Heart right ventricle (tissue), 16 donors: ENCODE data around the gene CDC42EP3. TPM values are rescaled to one million over a fixed set of nuclear protein-coding genes. Genes with fewer than 3 reads are reported as not detected.

Source experiments
- ATAC-seq, 8 donors: fragments of 200-7000 bp; cut with Tn5 transposase; one replicate each; pipeline ENCODE4 v1.9.1; 2020; ENCODE audit warnings: mild to moderate bottlenecking in 8 of 8, moderate library complexity in 8 of 8, moderate number of reproducible peaks in 1 of 8
- DNase-seq, 2 donors: peaks; one replicate each; pipeline ENCODE4 v3.0.0-alpha.2; 2020
- H3K27ac ChIP-seq, 10 donors: fragments of 200-600 bp; sonication (generic) in 2 of 10; one replicate each; pipeline versions ENCODE4 v1.5.0 to v1.8.0; 2020 to 2022; ENCODE audit warnings: mild to moderate bottlenecking in 3 of 10
- H3K27me3 ChIP-seq, 7 donors: fragments of 200-600 bp; one replicate each; pipeline ENCODE4 v1.8.0; 2021 to 2022; ENCODE audit warnings: mild to moderate bottlenecking in 2 of 7
- H3K36me3 ChIP-seq, 9 donors: fragments of 200-600 bp; sonication (generic) in 1 of 9; one replicate each; pipeline versions ENCODE4 v1.5.0 to v1.8.0; 2020 to 2022; ENCODE audit warnings: mild to moderate bottlenecking in 2 of 9
- H3K4me1 ChIP-seq, 9 donors: fragments of 200-600 bp; sonication (generic) in 1 of 9; one replicate each; pipeline versions ENCODE4 v1.5.0 to v1.8.0; 2020 to 2022; ENCODE audit warnings: mild to moderate bottlenecking in 4 of 9
- H3K4me3 ChIP-seq, 10 donors: fragments of 200-600 bp; sonication (generic) in 2 of 10; one replicate each; pipeline versions ENCODE4 v1.5.0 to v1.8.0; 2020 to 2022; ENCODE audit warnings: mild to moderate bottlenecking in 7 of 10, moderate library complexity in 2 of 10
- H3K9me3 ChIP-seq, 11 donors: fragments of 200-600 bp in 10 of 11; sonication (generic) in 2 of 11; one replicate each; pipeline versions ENCODE4 v1.5.0 to v1.8.0; 2013 to 2022; ENCODE audit warnings: mild to moderate bottlenecking in 2 of 11, control low read depth in 1 of 11, moderate library complexity in 1 of 11
- WGBS, 2 donors: extraction: QIAGEN DNeasy Blood & Tissue Kit; methylation state at CpG; one replicate each; pipeline ENCODE4 v1.1.7; 2013; ENCODE audit warnings: inconsistent platforms in 1 of 2; 5-methylcytosine and 5-hydroxymethylcytosine counted together
- intact Hi-C, 10 donors: fragments of 100-400 bp; cut with DNase I; formaldehyde crosslinking; loops; one replicate each; pipeline versions ENCODE4 v1.11.1 to v1.14.2; 2022
- polyA plus RNA-seq, 2 donors: library from polyadenylated mRNA; stranded (reverse); fragments of 200-250 nt; gene quantifications; one replicate each; pipeline ENCODE4 v1.2.3, GENCODE V29; 2013
- total RNA-seq, 10 donors: library from RNA; stranded (reverse); fragmentation: NEBNext Ultra II Directional in 3 of 10; extraction: Animal tissue kit (Norgen Biotek cat#: 25700) in 3 of 10; gene quantifications; one replicate each; pipeline versions ENCODE4 v1.2.1 to v1.2.4, GENCODE V29; 2021 to 2023
- TF ChIP-seq, protein P1 (sequence below), 9 donors: fragments of 200-600 bp; sonication (generic) in 2 of 9; IDR thresholded peaks; one replicate each; pipeline versions ENCODE4 v1.5.0 to v1.8.0; 2021 to 2022; ENCODE audit warnings: antibody characterized with exemption in 9 of 9, mild to moderate bottlenecking in 5 of 9, moderate library complexity in 1 of 9
- donor health status: Arrhythmogenic right ventricular cardiomyopathy.
- donor health status: ischemic (EF 13 %, LVEDD 7.1; RV severe dilation, severe dysfunction).
- donor health status: healthy with polysubstance abuse.
- donor health status: DM: no; HTN: yes; CAD: no.
- donor health status: DM: no; HTN: no; CAD: no.
- donor health status: ischemic (EF 25% LVEDD 6.9; RV normal size, moderate dysfunction).
- donor health status: ischemic (EF 25% LVEDD 5.7; RV mildly dilated, moderate dysfunction).
- donor health status: healthy.
- donor health status: DM: yes; HTN: yes; CAD: no.
- donor health status: Ischemic cardiomyopathy.
- donor health status: ischemic (EF 35%, LVEDD 5.7; RV mildly dilated, moderate dysfunction).
- donor health status: nonischemic (EF 11% LVEDD 7.7; RV severe dilation, severe dysfunction).
- donor health status: DM: yes; HTN: yes; CAD: no.
- donor health status: PGD.
- donor health status: ischemic (EF 29% LVEDD 5.4; RV normal size, mild dysfunction).
- donor health status: nonischemic (EF 23%, LVEDD 6.1; RV moderate dilation, normal function).

Gene CDC42EP3
- total and polyA plus RNA-seq, 12 donors: 28.4 to 188 (median 120) TPM

- no peak for DNase-seq
- H3K27me3 ChIP-seq: no peaks in the 10 kb centered on the region
- intact Hi-C loops: loop anchor here in 1 of 10 donors (10.0 kb wide), 1 partner anchor 243 kb away; no protein-coding TSS in a partner anchor
- no peaks in the 10 kb centered on the region for H3K9me3 ChIP-seq
- H3K36me3 ChIP-seq: peaks cover 0 to 23% (median 0%) of the 10 kb centered on the region in 9 donors
- H3K4me1 ChIP-seq: peaks cover 36 to 100% (median 98%) of the 10 kb centered on the region in 9 donors
- 78 to 83% methylated on average over 4 of the region's 4 CpGs for WGBS, 2 donors
- H3K4me3 ChIP-seq: no peak overlapping the region
- H3K27ac ChIP-seq: peak overlapping the region; percentile 69 to 99 (median 88)
- ATAC-seq: no peak
- TF ChIP-seq, protein P1, sequence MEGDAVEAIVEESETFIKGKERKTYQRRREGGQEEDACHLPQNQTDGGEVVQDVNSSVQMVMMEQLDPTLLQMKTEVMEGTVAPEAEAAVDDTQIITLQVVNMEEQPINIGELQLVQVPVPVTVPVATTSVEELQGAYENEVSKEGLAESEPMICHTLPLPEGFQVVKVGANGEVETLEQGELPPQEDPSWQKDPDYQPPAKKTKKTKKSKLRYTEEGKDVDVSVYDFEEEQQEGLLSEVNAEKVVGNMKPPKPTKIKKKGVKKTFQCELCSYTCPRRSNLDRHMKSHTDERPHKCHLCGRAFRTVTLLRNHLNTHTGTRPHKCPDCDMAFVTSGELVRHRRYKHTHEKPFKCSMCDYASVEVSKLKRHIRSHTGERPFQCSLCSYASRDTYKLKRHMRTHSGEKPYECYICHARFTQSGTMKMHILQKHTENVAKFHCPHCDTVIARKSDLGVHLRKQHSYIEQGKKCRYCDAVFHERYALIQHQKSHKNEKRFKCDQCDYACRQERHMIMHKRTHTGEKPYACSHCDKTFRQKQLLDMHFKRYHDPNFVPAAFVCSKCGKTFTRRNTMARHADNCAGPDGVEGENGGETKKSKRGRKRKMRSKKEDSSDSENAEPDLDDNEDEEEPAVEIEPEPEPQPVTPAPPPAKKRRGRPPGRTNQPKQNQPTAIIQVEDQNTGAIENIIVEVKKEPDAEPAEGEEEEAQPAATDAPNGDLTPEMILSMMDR (IDR thresholded peaks at IDR 0.05): no peak
Measured at GRCh38 chr2:37657471-37657870, 14.0 kb downstream of the CDC42EP3 start.

- H3K4me1 ChIP-seq: peaks cover 38 to 100% (median 98%) of the 10 kb centered on the region in 9 donors
- ATAC-seq (peak; percentile 8 to 68 (median 32)), DNase-seq (peak in 1 of 2 donors; percentile 34)
- WGBS, 2 donors: 30 to 33% methylated on average over 11 of the region's 11 CpGs
- H3K27me3 ChIP-seq: no peaks in the 10 kb centered on the region
- H3K9me3 ChIP-seq: no peaks in the 10 kb centered on the region
- peaks cover 0 to 22% (median 0%) of the 10 kb centered on the region in 9 donors for H3K36me3 ChIP-seq
- intact Hi-C loops: loop anchor here in 1 of 10 donors (10.0 kb wide), 1 partner anchor 242 kb away; no protein-coding TSS in a partner anchor
- H3K4me3 ChIP-seq: peak overlapping the region in 1 of 10 donors; percentile 7
- H3K27ac ChIP-seq: peak overlapping the region; percentile 78 to 99 (median 90)
- TF ChIP-seq, protein P1 (IDR thresholded peaks at IDR 0.05): no peak
Measured at GRCh38 chr2:37656512-37657423, 14.7 kb downstream of the CDC42EP3 start.

DNA sequence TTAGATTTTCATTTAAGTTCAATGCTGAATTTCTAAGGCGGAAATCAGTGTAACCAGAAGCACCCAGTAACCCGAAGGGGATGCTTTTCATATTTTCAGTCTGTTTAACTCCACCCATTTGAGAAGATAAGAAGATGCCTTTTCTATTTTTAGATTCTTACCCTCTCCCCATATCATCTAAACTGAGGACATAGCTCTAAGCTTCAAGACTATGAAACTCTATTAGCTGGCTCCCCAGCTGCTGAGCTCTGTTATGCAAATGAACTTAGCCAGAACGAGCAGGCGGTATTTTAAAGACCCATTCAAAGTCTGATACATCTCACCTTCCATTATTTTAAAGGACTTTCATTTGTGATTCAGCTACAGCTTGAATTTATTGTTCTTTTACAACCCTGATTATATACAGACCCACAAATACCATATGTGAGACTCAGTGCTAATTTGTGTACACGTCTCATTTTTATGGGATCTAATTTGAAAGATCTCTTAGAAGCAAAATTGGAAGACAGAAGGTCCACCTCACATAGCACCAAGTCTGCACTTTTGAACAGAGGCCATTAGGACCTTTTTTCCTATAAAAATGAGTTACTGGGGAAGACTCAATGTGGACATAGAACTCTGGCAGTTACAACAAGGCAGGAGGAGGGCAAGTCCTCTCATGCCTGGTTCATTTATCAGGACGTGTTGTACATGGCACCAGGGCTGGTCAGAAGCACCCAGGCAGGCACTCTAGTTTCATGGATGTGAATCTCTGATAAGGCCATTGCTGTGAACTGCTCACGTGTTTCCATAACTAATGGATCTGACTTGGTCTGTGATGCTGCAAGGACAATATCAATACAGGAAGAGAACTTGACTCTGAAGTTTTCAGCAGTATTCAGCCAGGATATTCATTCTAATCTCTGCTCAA, 16.3 kb downstream of the CDC42EP3 start:
- ATAC-seq (peak; percentile 37 to 68 (median 58)), DNase-seq (no peak)
- TF ChIP-seq, protein P1 (IDR thresholded peaks at IDR 0.05): no peak
- 25 to 37% methylated on average over 7 of the region's 7 CpGs for WGBS, 2 donors
- no peaks in the 10 kb centered on the region for H3K9me3 ChIP-seq
- peak overlapping the region in 7 of 10 donors; percentile 6 to 40 (median 17) for H3K4me3 ChIP-seq
- peaks cover 0 to 10% (median 0%) of the 10 kb centered on the region in 9 donors for H3K36me3 ChIP-seq
- H3K4me1 ChIP-seq: peaks cover 47 to 100% (median 98%) of the 10 kb centered on the region in 9 donors
- H3K27me3 ChIP-seq: no peaks in the 10 kb centered on the region
- intact Hi-C loops: loop anchor here in 2 of 10 donors (1.0 to 10.0 kb wide), 4 partner anchors 16 to 240 kb away; partner anchors contain the start of gene CDC42EP3 (in 2 of the 2)
- H3K27ac ChIP-seq: peak overlapping the region; percentile 77 to 99 (median 90)
